Frontal cortex (tissue), 4 donors: ENCODE measurements around the gene TNK2. TPM values are rescaled to one million over a fixed set of nuclear protein-coding genes. Genes with fewer than 3 reads are reported as not detected.
A peak's percentile ranks its signal among the peaks of the same experiment; 100 is the strongest.

Experiments used
- DNase-seq, 2 donors: peaks; one replicate each; pipeline ENCODE4 v3.0.0; 2012; ENCODE audit warnings: low spot score in 2 of 2
- FAIRE-seq: peaks from 2 replicates; lab custom pipeline; 2012; peaks lifted over from hg19 to GRCh38; lab: Jason Lieb, UNC
- total RNA-seq: library from RNA; depleted of rRNA; stranded (reverse); fragments of >200 nt; gene quantifications from one replicate; pipeline ENCODE4 v1.2.3, GENCODE V29; 2014
- donor health status: control.
- donor health status: control.
- donor health status: control.

Gene TNK2
- total RNA-seq, 1 donor from 2014 or later, result 11.0 TPM

DNA sequence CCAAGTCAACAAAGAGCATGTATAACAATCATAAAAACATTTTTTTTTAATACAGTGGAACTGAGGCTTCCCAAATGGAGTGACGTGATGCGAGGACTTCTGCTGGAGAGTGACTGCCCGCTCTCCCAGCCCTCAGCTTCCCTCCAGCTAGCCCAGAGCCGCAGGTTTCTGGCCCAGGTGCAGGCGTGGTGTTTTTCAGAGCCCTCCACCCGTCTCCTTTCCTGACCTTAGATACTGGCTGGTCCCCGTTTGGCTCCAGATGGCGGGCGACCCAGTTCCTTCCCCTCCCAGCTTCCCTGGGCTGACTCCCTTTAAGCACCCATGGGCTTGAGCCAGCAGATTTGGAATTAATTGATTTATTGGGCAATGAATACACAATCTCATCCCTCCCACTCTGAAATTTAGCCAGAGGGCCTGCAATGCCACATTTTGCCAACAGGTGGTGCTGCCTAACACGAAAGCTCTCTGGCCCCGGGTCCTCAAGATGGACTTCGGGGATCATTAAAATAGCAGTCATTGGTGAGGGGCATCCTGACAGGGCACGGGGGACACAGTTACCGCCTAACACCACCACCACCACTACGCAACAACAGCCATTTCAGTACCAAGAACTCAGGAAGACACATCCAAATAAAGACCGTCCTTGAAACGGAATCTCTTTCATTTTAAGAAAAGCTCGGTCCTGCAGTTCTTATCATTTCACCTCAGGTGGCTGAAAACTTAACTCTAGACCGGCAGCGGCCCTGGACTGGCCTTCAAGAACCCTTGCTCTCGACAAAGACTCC is 49.1 kb downstream of the TNK2 start:
- no peak for FAIRE-seq

DNA sequence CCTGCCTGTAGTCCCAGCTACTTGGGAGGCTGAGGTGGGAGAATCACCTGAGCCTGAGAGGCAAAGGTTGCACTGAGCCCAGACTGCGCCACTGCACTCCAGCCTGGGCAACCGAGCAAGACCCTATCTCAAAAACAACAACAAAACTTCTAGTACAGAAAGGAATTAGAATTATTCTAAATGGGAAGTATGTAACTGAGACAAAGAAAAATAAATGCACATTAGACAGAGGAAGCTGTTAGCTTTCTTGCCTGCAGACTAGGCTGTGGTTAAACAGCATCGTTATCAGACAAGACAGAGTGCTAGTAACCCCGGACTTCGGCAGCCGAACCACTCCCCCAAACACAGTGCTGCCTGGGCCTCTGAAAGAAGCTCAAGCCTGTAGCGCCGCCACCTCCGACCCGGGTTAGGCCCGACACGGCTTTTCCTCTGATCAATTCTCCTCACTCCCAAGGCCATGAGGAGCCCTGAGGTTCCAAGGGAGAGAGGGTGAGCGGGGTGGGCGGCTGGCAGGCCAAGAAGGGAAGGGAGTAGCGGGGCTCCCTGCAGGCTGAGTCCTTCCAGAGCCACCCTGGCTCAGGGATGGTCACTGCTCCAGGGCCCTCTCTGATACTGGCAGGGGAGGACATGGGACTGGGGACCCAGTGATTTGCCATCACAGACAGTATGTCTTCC is 51.8 kb downstream of the TNK2 start:
- DNase-seq, result no peak
- no peak for FAIRE-seq

More for the DNA sequence above, 49.1 kb downstream of the TNK2 start:
- DNase-seq, result peak; percentile 77 to 82

DNA sequence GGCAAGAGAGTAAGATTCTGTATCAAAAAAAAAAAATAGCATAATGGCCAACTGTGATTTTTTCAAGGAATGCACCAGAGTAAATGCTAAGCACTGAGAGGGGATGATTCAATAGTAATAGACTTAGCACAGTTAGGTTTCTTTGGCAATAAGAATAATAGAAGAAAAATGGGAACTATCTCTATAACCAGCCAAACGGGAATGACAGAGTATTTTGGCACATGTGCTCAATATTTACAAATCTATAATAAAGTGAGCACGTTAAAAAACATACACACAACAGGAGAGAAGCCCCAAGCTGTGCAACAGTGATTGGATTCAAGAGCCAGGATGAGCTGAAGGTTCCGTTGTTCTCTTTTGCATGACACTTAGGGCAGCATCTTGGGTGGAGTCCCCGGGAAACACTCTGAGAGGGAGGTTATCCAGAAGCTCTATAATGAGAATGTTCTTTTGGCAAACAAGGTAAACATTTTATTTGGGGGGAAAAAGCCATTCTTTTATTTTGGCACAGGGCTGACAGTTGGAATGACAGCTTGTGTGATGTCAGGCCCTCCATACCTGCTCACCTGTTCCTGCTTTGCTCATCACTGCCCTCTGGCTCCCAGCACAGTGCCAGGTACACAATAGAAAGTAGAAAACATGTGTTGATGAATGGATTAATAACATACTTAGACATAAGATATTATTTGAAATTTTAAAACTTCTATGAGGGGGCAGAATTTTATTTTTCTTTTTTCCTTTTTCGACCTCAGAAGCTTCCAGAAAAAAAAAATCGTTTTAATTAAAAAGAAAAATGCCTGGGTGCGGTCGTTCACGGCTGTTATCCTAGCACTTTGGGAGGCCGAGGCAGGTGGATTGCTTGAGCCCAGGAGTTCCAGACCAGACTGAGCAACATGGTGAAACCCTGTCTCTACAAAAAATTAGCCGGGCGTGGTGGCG is 52.6 kb downstream of the TNK2 start:
- DNase-seq (no peak), FAIRE-seq (no peak)

DNA sequence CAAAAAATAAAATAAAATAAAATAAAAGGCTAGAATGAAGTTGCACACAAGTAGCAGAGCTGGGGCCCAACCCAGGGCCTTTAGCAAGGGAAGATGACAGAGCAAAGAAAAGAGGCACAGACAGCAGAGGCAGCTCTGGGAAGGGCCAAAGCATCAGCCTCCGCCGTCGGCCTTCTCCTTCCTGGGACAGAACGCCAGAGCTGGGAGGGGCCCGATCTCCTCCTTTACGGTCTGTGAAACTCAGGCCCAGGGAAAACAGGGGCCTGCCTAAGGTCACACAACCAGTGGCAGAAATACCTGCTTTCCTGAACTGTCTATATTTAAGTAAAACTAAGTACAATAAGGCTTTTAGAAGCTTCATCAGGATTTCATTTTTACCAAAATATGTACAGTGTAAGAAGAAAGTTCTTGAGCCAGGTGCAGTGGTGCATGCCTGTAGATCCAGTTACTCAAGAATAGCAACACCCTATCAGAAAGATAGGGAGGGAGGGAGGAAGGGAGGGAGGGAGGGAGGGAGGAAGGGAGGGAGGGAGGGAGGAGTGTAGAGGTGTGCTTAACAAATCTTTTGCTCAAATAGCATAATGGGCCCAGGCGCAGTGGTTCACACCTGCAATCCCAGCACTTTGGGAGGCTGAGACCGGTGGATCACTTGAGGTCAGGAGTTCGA is 53.6 kb downstream of the TNK2 start:
- DNase-seq, result no peak
- no peak for FAIRE-seq

DNA sequence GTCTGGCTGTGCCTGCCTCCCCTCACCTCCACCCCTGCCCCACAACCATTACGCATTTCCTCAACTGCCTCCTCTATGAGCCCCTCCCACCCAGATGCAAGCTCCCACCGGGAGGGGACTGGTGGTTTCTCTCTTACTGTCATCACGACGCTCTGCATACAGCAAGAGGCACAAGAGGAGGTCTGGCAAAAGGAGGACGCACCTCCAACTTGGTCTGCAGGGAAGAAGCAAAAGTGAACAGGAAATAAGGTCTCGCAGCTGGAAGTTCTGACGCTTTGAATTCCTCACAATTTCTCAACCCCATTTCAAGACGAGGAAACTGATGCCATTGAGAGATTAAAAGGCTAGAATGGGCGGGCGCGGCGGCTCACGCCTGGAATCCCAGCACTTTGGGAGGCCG is 54.4 kb downstream of the TNK2 start:
- DNase-seq, result no peak
- FAIRE-seq, result no peak

DNA sequence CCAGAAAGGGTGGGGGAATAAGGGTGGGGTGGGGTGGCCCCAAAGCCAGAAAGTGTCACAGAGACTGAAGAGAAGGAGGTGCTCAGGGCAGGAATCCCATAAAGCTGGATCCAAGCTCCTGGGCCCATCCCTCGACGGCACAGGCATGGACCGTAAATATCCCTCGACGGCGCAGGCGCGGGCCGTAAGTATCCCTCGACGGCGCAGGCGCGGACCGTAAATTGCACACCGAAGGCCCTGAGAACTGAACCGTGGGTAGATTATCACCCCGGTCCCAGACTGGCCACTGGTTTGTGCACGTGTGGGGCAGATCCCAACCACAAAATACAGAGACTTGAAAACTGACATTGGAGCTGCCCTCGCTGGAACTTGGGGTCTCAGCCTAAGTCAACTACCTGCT is 55.3 kb downstream of the TNK2 start:
- no peak for FAIRE-seq
- no peak for DNase-seq

DNA sequence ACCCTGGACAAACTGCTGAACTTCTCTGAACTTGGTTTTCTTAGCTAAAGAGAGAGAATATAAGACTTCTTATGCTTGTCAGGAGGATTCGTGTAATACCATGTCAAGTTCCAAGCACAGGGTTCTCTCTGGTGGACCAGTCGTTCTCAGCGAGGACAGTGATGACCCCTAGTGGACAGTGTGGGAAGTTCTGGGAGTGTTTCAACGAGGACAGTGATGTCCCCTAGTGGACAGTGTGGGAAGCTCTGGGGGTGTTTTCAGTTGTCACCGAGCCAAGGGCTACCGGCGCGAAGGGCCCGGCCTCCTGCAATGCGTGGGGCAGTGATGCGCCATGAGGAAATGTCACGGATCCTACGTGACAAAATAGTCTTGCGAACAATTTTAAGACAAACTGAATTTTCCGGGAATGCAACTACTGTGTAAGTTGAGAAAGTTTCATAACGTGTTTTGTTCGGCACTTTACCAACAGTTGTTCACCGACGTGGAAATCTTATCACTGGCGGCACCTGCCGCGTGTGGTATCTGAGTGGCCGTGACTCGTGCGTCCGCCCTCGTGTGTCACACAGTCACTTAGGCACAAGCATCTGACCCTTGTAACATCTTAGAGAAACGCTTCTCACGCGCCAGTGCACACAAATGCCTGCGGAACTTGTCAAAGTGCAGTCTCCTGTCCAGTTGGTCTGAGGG is 57.4 kb downstream of the TNK2 start:
- DNase-seq (peak; percentile 84 to 92), FAIRE-seq (no peak)

DNA sequence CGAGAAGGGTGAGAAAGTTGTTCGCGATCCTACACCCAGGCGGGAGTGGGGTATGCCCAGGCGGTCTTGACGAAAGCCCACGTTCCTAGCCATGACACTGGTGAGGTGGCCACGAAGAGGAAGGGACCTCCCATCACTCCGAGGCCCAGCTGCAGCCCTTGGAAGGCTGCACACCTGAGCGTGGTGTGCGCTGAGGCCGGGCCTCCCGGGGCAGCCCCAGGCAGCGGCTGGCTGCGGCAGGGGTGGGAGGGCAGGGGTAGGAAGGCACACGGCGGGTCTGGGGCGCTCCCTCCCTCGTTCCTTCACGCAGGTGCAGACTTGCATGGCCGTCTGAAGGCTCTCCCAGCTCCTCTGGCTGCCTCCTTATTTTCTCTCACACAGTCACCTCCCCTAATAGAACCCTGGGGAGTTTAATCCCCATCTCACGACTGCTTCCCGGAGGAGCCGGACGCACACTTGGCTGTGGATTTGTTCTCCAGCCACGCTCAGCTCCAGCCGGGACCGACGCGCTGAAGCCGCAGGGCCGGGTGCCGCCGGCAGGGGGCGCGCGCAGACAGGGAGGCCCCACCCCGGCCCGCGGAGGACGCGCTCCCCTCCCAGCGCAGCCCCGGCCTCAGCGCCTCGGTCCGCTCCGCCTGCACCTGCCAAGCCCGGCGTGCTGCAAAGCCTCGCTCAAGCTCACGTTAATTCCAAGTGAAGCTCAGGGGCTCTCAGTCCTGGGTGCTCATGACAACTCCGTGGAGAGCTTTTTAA is 58.9 kb downstream of the TNK2 start:
- FAIRE-seq (no peak), DNase-seq (no peak)

DNA sequence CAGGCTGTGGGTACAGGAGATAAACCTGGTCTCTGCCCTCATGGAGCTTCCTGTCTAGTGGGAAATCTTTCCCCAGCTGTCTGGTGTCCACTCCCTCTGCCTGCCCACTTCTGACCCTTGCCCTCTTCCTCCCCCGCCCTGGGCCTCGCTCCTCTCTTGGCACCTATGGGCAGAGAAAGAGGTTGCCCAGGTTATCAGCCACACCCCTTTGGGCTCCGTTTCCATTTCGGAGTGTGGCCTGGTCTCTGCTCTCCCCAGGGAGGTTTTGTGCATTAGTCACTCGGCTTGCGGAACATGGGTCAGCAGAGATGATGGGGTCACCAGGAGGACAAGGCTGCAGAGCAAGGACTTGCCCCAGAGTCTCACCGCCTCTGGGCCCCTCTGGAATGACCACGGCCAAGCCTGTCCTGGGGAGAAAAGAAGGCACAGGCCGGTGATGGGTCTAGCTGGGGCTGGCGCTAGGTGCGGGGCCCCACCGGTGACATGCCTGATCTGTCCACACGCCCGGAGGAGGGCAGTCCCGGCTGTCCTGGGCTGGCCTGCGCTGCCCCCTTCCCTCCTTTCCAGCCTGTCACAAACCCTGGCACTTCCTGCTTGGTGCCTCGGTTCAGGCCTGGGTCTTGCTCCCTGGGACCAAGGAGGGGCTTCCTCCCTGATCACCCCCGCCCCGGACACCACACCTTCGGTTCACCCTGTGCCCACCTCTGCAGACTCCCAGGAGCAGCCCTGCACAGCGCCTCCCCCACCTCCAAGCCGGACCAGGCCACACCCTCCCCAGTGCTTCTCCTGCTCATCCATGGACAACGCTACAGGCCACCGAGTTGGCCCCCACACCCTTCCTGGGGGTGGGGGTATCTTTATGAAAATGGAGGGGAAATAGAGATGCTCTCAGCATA is 61.0 kb downstream of the TNK2 start:
- no peak for DNase-seq
- FAIRE-seq, result no peak

DNA sequence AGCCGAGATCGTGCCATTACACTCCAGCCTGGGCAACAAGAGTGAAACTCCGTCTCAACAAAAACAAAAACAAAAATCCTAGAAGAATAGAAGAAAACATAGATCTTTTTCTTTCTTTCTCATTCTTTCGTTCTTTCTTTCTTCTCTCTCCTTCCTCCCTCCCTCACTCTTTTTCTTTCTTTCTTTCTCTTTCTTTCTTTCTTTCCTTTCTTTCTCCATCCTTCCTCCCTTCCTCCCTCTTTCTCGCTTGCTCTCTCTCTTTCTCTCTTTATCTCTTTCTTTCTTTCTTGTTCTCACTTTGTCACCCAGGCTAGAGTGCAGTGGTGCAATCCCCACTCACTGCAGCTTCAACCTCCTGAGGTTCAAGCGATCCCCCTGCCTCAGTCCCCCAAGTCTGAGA is 62.9 kb downstream of the TNK2 start:
- DNase-seq (no peak), FAIRE-seq (no peak)

DNA sequence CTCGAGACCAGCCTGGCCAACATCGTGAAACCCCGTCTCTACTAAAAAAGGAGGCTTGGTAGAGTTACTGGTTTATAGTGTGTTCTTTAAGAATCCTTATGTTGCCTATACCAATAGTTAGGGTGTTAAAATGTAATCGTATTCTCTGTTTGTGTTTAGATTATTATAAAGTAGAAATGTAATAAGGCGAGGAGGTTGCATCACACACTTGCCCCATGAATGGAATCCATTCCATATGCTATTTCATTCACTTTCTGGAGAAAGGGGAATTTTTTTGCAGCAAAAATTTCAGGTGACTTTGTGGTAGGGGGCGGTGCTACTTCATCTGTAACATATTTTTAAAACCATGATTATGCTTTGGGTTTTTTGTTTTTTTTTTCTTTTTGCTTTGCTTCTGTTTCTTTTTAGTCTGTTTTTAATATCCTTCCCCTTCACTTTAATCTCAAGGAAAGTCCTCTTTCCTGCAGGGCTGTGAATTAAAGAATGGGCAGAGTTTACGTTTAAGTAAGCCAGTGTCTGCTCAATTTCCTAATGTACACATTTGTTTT is 63.6 kb downstream of the TNK2 start:
- FAIRE-seq (no peak), DNase-seq (no peak)

DNA sequence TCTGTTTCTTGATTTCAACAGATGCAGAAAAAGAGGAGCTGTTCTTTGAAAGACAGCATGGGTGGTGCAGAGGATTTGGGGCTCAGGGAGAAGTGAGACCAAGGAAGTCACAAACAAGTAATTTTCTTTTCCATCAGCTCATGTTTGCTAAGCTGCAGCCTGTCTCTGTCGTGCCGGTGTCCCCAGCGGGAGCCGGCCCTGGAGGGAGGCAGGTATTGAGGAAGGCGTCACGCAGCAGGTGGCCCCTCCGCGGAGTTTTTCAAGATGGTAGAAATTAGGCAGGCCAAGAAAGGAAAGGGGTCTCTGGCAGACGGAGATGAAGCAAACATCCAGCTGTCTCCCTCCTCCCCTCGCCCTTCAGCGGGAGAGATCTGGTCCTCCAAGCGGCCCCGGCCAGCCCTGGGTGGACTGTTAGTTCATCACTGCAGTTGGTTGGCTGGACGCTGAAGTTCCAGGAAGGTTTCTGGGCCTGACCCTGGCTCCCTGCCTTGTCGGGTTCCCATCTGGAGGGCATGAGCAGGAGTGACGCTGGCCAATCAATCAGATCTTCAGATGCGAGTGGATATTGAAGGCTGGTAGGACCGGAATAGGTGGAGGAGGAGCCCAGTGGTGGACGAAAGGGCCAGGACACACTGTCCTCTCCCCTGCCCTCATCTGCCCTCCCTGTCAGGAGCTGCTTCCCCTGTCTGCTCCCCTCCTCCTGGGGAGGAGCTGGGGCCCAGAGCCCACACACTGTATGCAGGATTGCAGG is 68.9 kb downstream of the TNK2 start:
- DNase-seq, result no peak

DNA sequence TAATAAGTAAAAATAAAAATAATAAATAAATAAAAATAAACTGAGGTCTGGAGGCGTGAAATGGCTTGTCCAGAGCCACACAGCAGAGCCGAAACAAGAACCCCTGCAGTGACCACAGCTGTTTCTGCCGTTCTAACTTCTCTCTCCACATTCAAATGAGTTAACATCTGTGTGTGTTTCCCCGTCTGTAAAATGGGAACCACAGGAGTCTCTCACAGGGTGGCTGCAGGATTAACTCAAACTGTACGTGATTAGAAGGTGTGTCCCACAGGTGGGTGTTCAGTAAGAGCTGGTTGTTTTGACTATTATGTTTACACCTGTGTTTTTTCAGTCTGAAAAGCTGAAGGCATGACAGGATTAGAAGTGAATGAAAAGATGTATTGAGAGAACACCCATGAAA is 69.6 kb downstream of the TNK2 start:
- DNase-seq (no peak), FAIRE-seq (no peak)

More for the DNA sequence above, 68.9 kb downstream of the TNK2 start:
- no peak for FAIRE-seq

DNA sequence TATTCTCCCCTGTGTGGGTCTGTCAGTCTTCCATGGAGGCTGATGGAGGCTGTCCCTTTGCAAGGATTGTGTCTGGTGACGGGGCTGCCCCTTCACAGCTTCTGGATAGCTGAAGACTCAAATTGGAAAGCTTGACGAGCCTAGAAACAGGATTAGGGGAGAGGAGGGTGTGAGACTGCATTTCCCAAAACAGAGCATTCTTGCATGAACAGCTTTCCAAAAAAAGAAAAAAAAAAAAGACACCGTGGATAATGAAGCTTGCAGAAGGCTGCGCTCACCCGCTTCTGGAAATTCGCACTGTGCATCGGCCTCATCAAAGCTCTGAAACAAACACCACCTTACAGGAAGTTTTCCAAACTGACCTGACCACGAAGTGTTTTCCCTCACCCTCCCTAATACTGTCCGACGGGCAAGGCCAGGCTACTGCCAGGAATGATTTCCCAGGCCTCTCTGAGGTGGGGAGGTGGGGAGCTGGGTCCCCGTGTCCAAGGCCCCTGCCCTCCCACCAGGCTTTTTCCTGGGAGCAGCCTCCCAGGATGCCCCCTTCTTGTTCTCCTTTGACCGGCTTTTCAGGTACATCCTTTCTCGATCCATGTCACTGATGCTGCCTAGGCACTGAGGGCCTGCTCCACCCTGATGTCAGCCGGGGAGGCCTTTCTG is 71.7 kb downstream of the TNK2 start:
- FAIRE-seq, result no peak

DNA sequence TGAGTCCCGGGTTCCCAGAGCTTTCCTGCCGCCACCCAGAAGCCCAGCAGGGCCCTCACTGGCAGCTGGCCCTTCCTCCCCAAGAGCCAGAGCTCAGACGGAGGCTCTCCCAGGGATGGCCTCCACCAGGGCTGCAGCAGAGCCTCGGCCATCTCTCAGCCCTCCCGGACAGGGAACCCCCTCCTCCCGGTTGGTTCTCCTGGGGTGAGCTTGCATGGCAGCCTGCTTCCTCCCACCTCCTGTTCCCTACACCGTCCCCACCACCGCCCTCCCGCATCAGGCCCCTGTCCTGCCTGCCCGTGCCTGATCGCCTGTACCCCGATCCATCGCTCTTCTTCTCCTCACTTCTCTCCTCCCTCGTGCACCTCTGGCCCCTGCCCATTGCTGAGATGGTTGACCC is 72.6 kb downstream of the TNK2 start:
- FAIRE-seq, result no peak
- DNase-seq, result no peak

More for the DNA sequence above, 71.7 kb downstream of the TNK2 start:
- DNase-seq, result no peak
